ENCODE results near the gene KLC1. TPM values are rescaled to one million over a fixed set of nuclear protein-coding genes. Genes with fewer than 3 reads are reported as not detected.

Gene KLC1
- total RNA-seq (2022; extraction: Qiagen RNA extraction; ENCODE audit: low read depth) = 92.5 to 107 TPM (median 106 TPM) in 5 replicates

GRCh38 chr14:103628684-103629502, at the start of gene KLC1:
Gene KLC1 (plus strand): TSS chr14:103629211. CDS start chr14:103654565, 25,354 bp downstream.

GRCh38 chr14:103715052-103716000, 86.3 kb downstream of the KLC1 start, which contains the start of the genes XRCC3 and ZFYVE21:
Gene XRCC3 (minus strand): TSS chr14:103715451. CDS start chr14:103711087, 4,364 bp downstream.
Gene ZFYVE21 (plus strand): TSS chr14:103715810. CDS start chr14:103715842, 32 bp downstream.

Other genes with a start within 250 kb of the KLC1 start
- 53.2 to 60.0 TPM (median 53.6 TPM) in 5 replicates for gene MARK3, start 243.8 kb upstream of the KLC1 start, total RNA-seq (2022; extraction: Qiagen RNA extraction; ENCODE audit: low read depth)
- 116 to 147 TPM (median 130 TPM) in 5 replicates for gene CKB, start 106.4 kb upstream of the KLC1 start, total RNA-seq (2022; extraction: Qiagen RNA extraction; ENCODE audit: low read depth)
- 18.6 to 29.3 TPM (median 27.3 TPM) in 5 replicates for gene TRMT61A, start 100.0 kb upstream of the KLC1 start, total RNA-seq (2022; extraction: Qiagen RNA extraction; ENCODE audit: low read depth)
- 22.3 to 25.3 TPM (median 23.5 TPM) in 5 replicates for gene BAG5, start 66.6 kb upstream of the KLC1 start, total RNA-seq (2022; extraction: Qiagen RNA extraction; ENCODE audit: low read depth)
- gene COA8, start 66.3 kb upstream of the KLC1 start, total RNA-seq (2022; extraction: Qiagen RNA extraction; ENCODE audit: low read depth) = 37.5 to 63.1 TPM (median 53.8 TPM) in 5 replicates
- gene XRCC3, start 86.2 kb downstream of the KLC1 start, total RNA-seq (2022; extraction: Qiagen RNA extraction; ENCODE audit: low read depth) = 28.2 to 29.6 TPM (median 29.1 TPM) in 5 replicates
- 35.6 to 44.6 TPM (median 42.4 TPM) in 5 replicates for gene ZFYVE21, start 86.6 kb downstream of the KLC1 start, total RNA-seq (2022; extraction: Qiagen RNA extraction; ENCODE audit: low read depth)
- gene PPP1R13B, start 218.4 kb downstream of the KLC1 start, total RNA-seq (2022; extraction: Qiagen RNA extraction; ENCODE audit: low read depth) = 4.2 to 5.7 TPM (median 4.6 TPM) in 5 replicates